ENCODE results near the gene RASAL2.

GRCh38 chr1:178489399-178489798, 395.5 kb downstream of the RASAL2 start:
- no peak for TF ChIP-seq CTCF (IDR thresholded peaks at IDR 0.05)
- no peak for TF ChIP-seq POLR2A (IDR thresholded peaks at IDR 0.05)
- no peak for TF ChIP-seq POLR2AphosphoS5 (IDR thresholded peaks at IDR 0.05)

Data from suprapubic skin (tissue), 4 donors.